HS-27A (cell line): ENCODE results near the gene MPZL3.
"Not testable (repeated sequence)": the region's sequence is repeated elsewhere in the genome, so short reads cannot be mapped to it uniquely, and the experiment has no call there.

ENCODE experiments used
- DNase-seq: peaks from one replicate; pipeline ENCODE4 v3.0.0-alpha.2; 2012; ENCODE audit warnings: low read depth, missing footprints

Gene MPZL3

GRCh38 chr11:118184784-118185579 is 67.2 kb downstream of the MPZL3 start:
- no peak for DNase-seq

- DNase-seq, result not testable (repeated sequence)
These were observed 68.5 kb downstream of the MPZL3 start for GRCh38 chr11:118183691-118184090.

GRCh38 chr11:118180300-118180703 is 71.9 kb downstream of the MPZL3 start:
- no peak for DNase-seq

GRCh38 chr11:118176778-118177134 is 75.4 kb downstream of the MPZL3 start:
- DNase-seq, result no peak
